CD14-positive monocyte (primary cell): ENCODE results near the gene KRTAP10-1. TPM values are rescaled to one million over a fixed set of nuclear protein-coding genes. Genes with fewer than 3 reads are reported as not detected.
A peak's percentile ranks its signal among the peaks of the same experiment; 100 is the strongest.

Source experiments
- DNase-seq, 3 donors: peaks; one replicate each; pipeline ENCODE4 v3.0.0-alpha.2; 2011 to 2022
- H2AFZ ChIP-seq: 2 replicates; pipeline ENCODE4 v1.6.0; 2012; ENCODE audit warnings: mild to moderate bottlenecking, low read depth, low read length, inconsistent platforms; ENCODE audit not compliant: insufficient read depth, poor library complexity, severe bottlenecking
- H3K27ac ChIP-seq, 2 donors: 1 replicate in 1 of 2; 2 replicates in 1 of 2; pipeline ENCODE4 v1.5.1; 2012 to 2013; ENCODE audit warnings: low read length in 2 of 2, control low read depth in 1 of 2, inconsistent platforms in 1 of 2, low read depth in 1 of 2, mild to moderate bottlenecking in 1 of 2
- H3K27me3 ChIP-seq, 2 donors: one replicate each; pipeline versions ENCODE4 v1.6.0 to v1.6.1; 2011 to 2013; ENCODE audit warnings: low read length in 2 of 2; ENCODE audit not compliant: control insufficient read depth in 2 of 2, insufficient read depth in 2 of 2
- H3K36me3 ChIP-seq, 2 donors: replicated peaks in 1 of 2; 1 replicate in 1 of 2; 2 replicates in 1 of 2; pipeline versions ENCODE4 v1.5.1 to v1.6.1; 2012 to 2013; ENCODE audit warnings: low read length in 2 of 2, control low read depth in 1 of 2, inconsistent platforms in 1 of 2, mild to moderate bottlenecking in 1 of 2; ENCODE audit not compliant: insufficient read depth in 2 of 2, control insufficient read depth in 1 of 2
- H3K4me1 ChIP-seq, 2 donors: 1 replicate in 1 of 2; 2 replicates in 1 of 2; pipeline versions ENCODE4 v1.5.1 to v1.6.1; 2012 to 2013; ENCODE audit warnings: low read length in 2 of 2, control low read depth in 1 of 2, inconsistent platforms in 1 of 2, mild to moderate bottlenecking in 1 of 2, moderate library complexity in 1 of 2; ENCODE audit not compliant: insufficient read depth in 2 of 2, control insufficient read depth in 1 of 2
- H3K4me2 ChIP-seq: replicated peaks from 2 replicates; pipeline ENCODE3; 2012; ENCODE audit warnings: low read length, moderate library complexity, mild to moderate bottlenecking; ENCODE audit not compliant: poor library complexity, severe bottlenecking; ENCODE audit errors: extremely low read depth
- H3K4me3 ChIP-seq, 3 experiments: fragments of 200-600 bp in 1 of 3; sonication (generic) in 1 of 3; replicated peaks in 1 of 3; 1 replicate in 2 of 3; 2 replicates in 1 of 3; pipeline ENCODE4 v1.5.1; 2011 to 2013; ENCODE audit warnings: low read length in 3 of 3, mild to moderate bottlenecking in 3 of 3, control low read depth in 2 of 3, low read depth in 2 of 3, inconsistent platforms in 1 of 3, moderate library complexity in 1 of 3
- H3K79me2 ChIP-seq: 2 replicates; pipeline ENCODE4 v1.6.0; 2012; ENCODE audit warnings: mild to moderate bottlenecking, control low read depth, inconsistent platforms, low read length, moderate library complexity; ENCODE audit not compliant: insufficient read depth
- H3K9ac ChIP-seq: 2 replicates; pipeline ENCODE4 v1.6.0; 2017; ENCODE audit warnings: low read length, mild to moderate bottlenecking; ENCODE audit not compliant: insufficient read depth, poor library complexity, severe bottlenecking
- H3K9me3 ChIP-seq, 2 donors: replicated peaks in 1 of 2; 1 replicate in 1 of 2; 2 replicates in 1 of 2; pipeline versions ENCODE4 v1.5.1 to v1.6.1; 2012 to 2013; ENCODE audit warnings: low read length in 2 of 2, control low read depth in 1 of 2; ENCODE audit not compliant: control insufficient read depth in 1 of 2, insufficient read depth in 1 of 2
- H4K20me1 ChIP-seq: 2 replicates; pipeline ENCODE4 v1.6.0; 2012; ENCODE audit warnings: mild to moderate bottlenecking, low read length, control low read depth, moderate library complexity; ENCODE audit not compliant: insufficient read depth
- H3K27ac Mint-ChIP-seq, 7 donors: one replicate each; pipeline ENCODE4 v1.8.0; 2020; ENCODE audit warnings: mild to moderate bottlenecking in 7 of 7, mixed read lengths in 7 of 7, moderate library complexity in 6 of 7, inconsistent platforms in 2 of 7
- H3K27me3 Mint-ChIP-seq, 3 donors: one replicate each; pipeline ENCODE4 v1.8.0; 2021 to 2022; ENCODE audit warnings: low read depth in 3 of 3, mild to moderate bottlenecking in 3 of 3, mixed read lengths in 3 of 3, moderate library complexity in 3 of 3, inconsistent platforms in 1 of 3
- H3K36me3 Mint-ChIP-seq, 2 donors: one replicate each; pipeline ENCODE4 v1.8.0; 2020; ENCODE audit warnings: mixed read lengths in 2 of 2, inconsistent platforms in 1 of 2, mild to moderate bottlenecking in 1 of 2
- H3K4me1 Mint-ChIP-seq: one replicate; pipeline ENCODE4 v1.8.0; 2020; ENCODE audit warnings: mild to moderate bottlenecking, mixed read lengths
- H3K4me3 Mint-ChIP-seq, 2 donors: one replicate each; pipeline ENCODE4 v1.8.0; 2020; ENCODE audit warnings: mild to moderate bottlenecking in 2 of 2, mixed read lengths in 2 of 2, moderate library complexity in 1 of 2
- H3K9me3 Mint-ChIP-seq, 7 donors: one replicate each; pipeline ENCODE4 v1.8.0; 2020 to 2022; ENCODE audit warnings: mixed read lengths in 7 of 7, mild to moderate bottlenecking in 6 of 7, moderate library complexity in 6 of 7, inconsistent platforms in 2 of 7
- CTCF ChIP-seq: fragments of 200-600 bp; IDR thresholded peaks from one replicate; pipeline ENCODE4 v1.8.0; 2022; ENCODE audit warnings: antibody characterized with exemption, mild to moderate bottlenecking
- WGBS: methylation state at CpG from one replicate; pipeline ENCODE4 v1.1.5; 2013; ENCODE audit warnings: missing lambda C conversion rate; ENCODE audit not compliant: insufficient coverage; 5-methylcytosine and 5-hydroxymethylcytosine counted together
- intact Hi-C, 2 donors: fragments of 100-400 bp; cut with micrococcal nuclease; formaldehyde crosslinking; loops; one replicate each; pipeline versions ENCODE4 v1.15.0 to v1.15.1; 2023
- polyA plus RNA-seq, 3 donors: library from polyadenylated mRNA; depleted of rRNA in 1 of 3; unstranded in 2 of 3; stranded (reverse) in 1 of 3; fragments of 300-500 nt in 2 of 3; fragments of >200 nt in 1 of 3; fragmentation: Illumina TruSeq in 2 of 3; gene quantifications; 1 replicate in 2 of 3; 2 replicates in 1 of 3; pipeline ENCODE4 v1.2.3, GENCODE V29; 2012 to 2021

The KRTAP10-1 gene
- polyA plus RNA-seq, 3 donors: not detected

GRCh38 chr21:44506279-44507255 is 33.4 kb downstream of the KRTAP10-1 start:
- Mint-ChIP-seq H3K4me3 (no peak overlapping the region), H3K27ac (peak overlapping the region in 1 of 7 donors; percentile 79), H3K4me1 (peaks cover 6% of the 10 kb centered on the region), H3K27me3 (peaks cover 4 to 17% (median 10%) of the 10 kb centered on the region in 3 donors), H3K36me3 (no peaks in the 10 kb centered on the region), H3K9me3 (peaks cover 0 to 10% (median 5%) of the 10 kb centered on the region in 7 donors)
- 92% methylated on average over 42 of the region's 44 CpGs for WGBS
- peaks cover 9 to 23% of the 10 kb centered on the region in 2 donors for H3K4me1 ChIP-seq
- no peak overlapping the region for H3K27ac ChIP-seq
- intact Hi-C loops: loop anchor here in 1 of 2 donors (5.0 kb wide), 1 partner anchor 286 kb away; no protein-coding TSS in a partner anchor
- no peaks in the 10 kb centered on the region for H4K20me1 ChIP-seq
- no peak overlapping the region for H3K4me2 ChIP-seq
- H3K9me3 ChIP-seq: peaks cover 0 to 5% of the 10 kb centered on the region in 2 donors
- peaks cover 0 to 3% of the 10 kb centered on the region in 2 donors for H3K27me3 ChIP-seq
- no peak overlapping the region for H3K9ac ChIP-seq
- H3K36me3 ChIP-seq: no peaks in the 10 kb centered on the region
- no peak for TF ChIP-seq CTCF
- no peaks in the 10 kb centered on the region for H3K79me2 ChIP-seq
- no peak overlapping the region for H3K4me3 ChIP-seq
- H2AFZ ChIP-seq: no peak overlapping the region
- no peak for DNase-seq

- Mint-ChIP-seq H3K36me3 (no peaks in the 10 kb centered on the region), H3K4me1 (peaks cover 6% of the 10 kb centered on the region), H3K27ac (peak overlapping the region in 1 of 7 donors; percentile 77), H3K27me3 (peaks cover 4 to 17% (median 8%) of the 10 kb centered on the region in 3 donors), H3K9me3 (peaks cover 0 to 12% (median 5%) of the 10 kb centered on the region in 7 donors), H3K4me3 (no peak overlapping the region)
- no peak for DNase-seq
- H3K27ac ChIP-seq: no peak overlapping the region
- intact Hi-C loops: loop anchor here in 1 of 2 donors (5.0 kb wide), 1 partner anchor 287 kb away; no protein-coding TSS in a partner anchor
- no peak for TF ChIP-seq CTCF
- no peaks in the 10 kb centered on the region for H3K36me3 ChIP-seq
- no peak overlapping the region for H3K4me3 ChIP-seq
- H3K9me3 ChIP-seq: peaks cover 0 to 5% of the 10 kb centered on the region in 2 donors
- no peaks in the 10 kb centered on the region for H3K79me2 ChIP-seq
- no peak overlapping the region for H2AFZ ChIP-seq
- H4K20me1 ChIP-seq: no peaks in the 10 kb centered on the region
- no peak overlapping the region for H3K9ac ChIP-seq
- H3K4me2 ChIP-seq: no peak overlapping the region
- H3K27me3 ChIP-seq: peaks cover 0 to 3% of the 10 kb centered on the region in 2 donors
- WGBS: 94% methylated on average over 16 of the region's 16 CpGs
- H3K4me1 ChIP-seq: peaks cover 9 to 21% of the 10 kb centered on the region in 2 donors
Measured at GRCh38 chr21:44505673-44506278, 34.2 kb downstream of the KRTAP10-1 start.
